DOHH2 (cell line): Measurements from ENCODE around the gene ARL8B.
A peak's percentile ranks its signal among the peaks of the same experiment; 100 is the strongest.

Source experiments
- H3F3A ChIP-seq: fragments of 200-600 bp; sonication (generic), shearing (Covaris generic); 2 replicates; pipeline ENCODE4 v1.6.0; 2016; ENCODE audit warnings: antibody characterized with exemption, mild to moderate bottlenecking; ENCODE audit not compliant: control insufficient read depth, insufficient read depth
- H3K27ac ChIP-seq: fragments of 200-600 bp; sonication (generic); 2 replicates; pipeline ENCODE4 v1.5.1; 2014; ENCODE audit warnings: low read depth, mild to moderate bottlenecking, low read length, moderate library complexity
- H3K27me3 ChIP-seq: fragments of 200-600 bp; sonication (generic); 2 replicates; pipeline ENCODE4 v1.6.1; 2014; ENCODE audit warnings: mild to moderate bottlenecking, low read length, mixed read lengths; ENCODE audit not compliant: control insufficient read depth
- H3K36me3 ChIP-seq: fragments of 200-600 bp; sonication (generic); 2 replicates; pipeline ENCODE4 v1.6.1; 2014; ENCODE audit warnings: mild to moderate bottlenecking, low read length, moderate library complexity, mixed read lengths; ENCODE audit not compliant: control insufficient read depth
- H3K4me1 ChIP-seq: fragments of 200-600 bp; sonication (generic); 2 replicates; pipeline ENCODE4 v1.6.1; 2014; ENCODE audit warnings: mild to moderate bottlenecking, low read length, mixed read lengths; ENCODE audit not compliant: control insufficient read depth
- H3K4me2 ChIP-seq: fragments of 200-600 bp; sonication (generic); 2 replicates; pipeline ENCODE4 v1.6.0; 2014; ENCODE audit warnings: mild to moderate bottlenecking, low read length, moderate library complexity
- H3K4me3 ChIP-seq: fragments of 200-600 bp; sonication (generic); 2 replicates; pipeline ENCODE4 v1.5.1; 2014; ENCODE audit warnings: mild to moderate bottlenecking, low read length, mixed read lengths
- H3K79me2 ChIP-seq: fragments of 200-600 bp; sonication (generic); 2 replicates; pipeline ENCODE4 v1.6.1; 2014; ENCODE audit warnings: mild to moderate bottlenecking, low read length, mixed read lengths; ENCODE audit not compliant: control insufficient read depth
- H3K9me2 ChIP-seq: fragments of 200-600 bp; sonication (generic); replicated peaks from 2 replicates; pipeline ENCODE4 v1.6.1; 2014; ENCODE audit warnings: mild to moderate bottlenecking, low read length, mixed read lengths; ENCODE audit not compliant: control insufficient read depth
- H3K9me3 ChIP-seq: fragments of 200-600 bp; sonication (generic); 2 replicates; pipeline ENCODE4 v1.6.1; 2014; ENCODE audit warnings: antibody characterized with exemption, low read length, mixed read lengths; ENCODE audit not compliant: control insufficient read depth, insufficient read depth
- H4K20me1 ChIP-seq: fragments of 200-600 bp; sonication (generic); 2 replicates; pipeline ENCODE4 v1.6.0; 2014; ENCODE audit warnings: low read depth, mild to moderate bottlenecking, antibody characterized with exemption, low read length, moderate library complexity; ENCODE audit not compliant: control insufficient read depth, insufficient read depth
- CTCF ChIP-seq: fragments of 200-600 bp; sonication (generic); IDR thresholded peaks from one replicate; pipeline ENCODE4 v1.5.1; 2014; ENCODE audit warnings: antibody characterized with exemption, mild to moderate bottlenecking, low read depth, low read length; ENCODE audit not compliant: poor library complexity, severe bottlenecking
- EZH2phosphoT487 ChIP-seq: fragments of 200-600 bp; sonication (generic); IDR thresholded peaks from 2 replicates; pipeline ENCODE4 v1.6.1; 2017; ENCODE audit warnings: borderline replicate concordance, mild to moderate bottlenecking, antibody characterized with exemption, low read length, moderate library complexity, mixed read lengths

Gene ARL8B

GRCh38 chr3:5210926-5211325 is 88.8 kb downstream of the ARL8B start:
- H3K4me2 ChIP-seq, result no peak overlapping the region
- peaks cover 48% of the 10 kb centered on the region for H3K4me1 ChIP-seq
- H3K79me2 ChIP-seq, result peaks cover 52% of the 10 kb centered on the region
- TF ChIP-seq CTCF (no peak), EZH2phosphoT487 (no peak)
- H3F3A ChIP-seq, result no peaks in the 10 kb centered on the region
- H3K9me2 ChIP-seq, result no peaks in the 10 kb centered on the region
- no peaks in the 10 kb centered on the region for H3K27me3 ChIP-seq
- peaks cover 40% of the 10 kb centered on the region; the same call in 1 of the 2 replicates for H4K20me1 ChIP-seq
- no peak overlapping the region for H3K27ac ChIP-seq
- no peak overlapping the region for H3K4me3 ChIP-seq
- H3K36me3 ChIP-seq, result peaks cover 99% of the 10 kb centered on the region
- H3K9me3 ChIP-seq, result no peaks in the 10 kb centered on the region

- Histone ChIP-seq H4K20me1 (peaks cover 42% of the 10 kb centered on the region; the same call in 1 of the 2 replicates), H3K4me3 (peak overlapping the region; percentile 16; the same call in 1 of the 2 replicates), H3K9me3 (no peaks in the 10 kb centered on the region), H3K79me2 (peaks cover 38% of the 10 kb centered on the region), H3K27ac (peak overlapping the region; percentile 30; the same call in 1 of the 2 replicates), H3K27me3 (no peaks in the 10 kb centered on the region), H3K4me1 (peaks cover 48% of the 10 kb centered on the region), H3K4me2 (peak overlapping the region; percentile 22), H3K9me2 (no peaks in the 10 kb centered on the region), H3K36me3 (peaks cover 96% of the 10 kb centered on the region), H3F3A (peaks cover 10% of the 10 kb centered on the region)
- TF ChIP-seq EZH2phosphoT487, result no peak
- no peak for TF ChIP-seq CTCF
Observed at GRCh38 chr3:5212628-5213573, 90.8 kb downstream of the ARL8B start.

- Histone ChIP-seq H3K9me3 (no peaks in the 10 kb centered on the region), H3K79me2 (peaks cover 31% of the 10 kb centered on the region), H3F3A (peaks cover 17% of the 10 kb centered on the region), H3K4me2 (peak overlapping the region; percentile 22), H4K20me1 (peaks cover 46% of the 10 kb centered on the region; the same call in 1 of the 2 replicates), H3K4me1 (peaks cover 48% of the 10 kb centered on the region), H3K27ac (peak overlapping the region; percentile 30; the same call in 1 of the 2 replicates), H3K9me2 (no peaks in the 10 kb centered on the region), H3K36me3 (peaks cover 96% of the 10 kb centered on the region), H3K4me3 (no peak overlapping the region), H3K27me3 (no peaks in the 10 kb centered on the region)
- no peak for TF ChIP-seq EZH2phosphoT487
- TF ChIP-seq CTCF, result no peak
Observed at GRCh38 chr3:5213574-5213966, 91.5 kb downstream of the ARL8B start.
